Sigmoid colon (tissue), 4 donors: ENCODE data around the gene CFAP53.

Source experiments
- EP300 ChIP-seq, 4 donors: sonication (generic); formaldehyde crosslinking; IDR thresholded peaks; one replicate each; pipeline ENCODE4 v1.6.1; 2017; ENCODE audit warnings: antibody characterized with exemption in 4 of 4
- POLR2A ChIP-seq, 2 donors: fragments of 450-650 bp; IDR thresholded peaks; one replicate each; pipeline ENCODE4 v1.6.1; 2016; ENCODE audit warnings: antibody characterized with exemption in 2 of 2, mild to moderate bottlenecking in 2 of 2, moderate library complexity in 2 of 2
- POLR2AphosphoS5 ChIP-seq, 4 donors: sonication (generic); formaldehyde crosslinking; IDR thresholded peaks; one replicate each; pipeline ENCODE4 v1.6.1; 2017; ENCODE audit warnings: antibody characterized with exemption in 4 of 4
- TF ChIP-seq, protein P1 (sequence below), 4 experiments: fragments of 450-650 bp in 3 of 4; fragments of 200-600 bp in 1 of 4; IDR thresholded peaks; one replicate each; pipeline ENCODE4 v1.5.1; 2016 to 2019; ENCODE audit warnings: antibody characterized with exemption in 4 of 4, mild to moderate bottlenecking in 3 of 4, moderate library complexity in 2 of 4

GRCh38 chr18:50299626-50300388 lies 33.5 kb upstream of the CFAP53 start:
- TF ChIP-seq, protein P1, sequence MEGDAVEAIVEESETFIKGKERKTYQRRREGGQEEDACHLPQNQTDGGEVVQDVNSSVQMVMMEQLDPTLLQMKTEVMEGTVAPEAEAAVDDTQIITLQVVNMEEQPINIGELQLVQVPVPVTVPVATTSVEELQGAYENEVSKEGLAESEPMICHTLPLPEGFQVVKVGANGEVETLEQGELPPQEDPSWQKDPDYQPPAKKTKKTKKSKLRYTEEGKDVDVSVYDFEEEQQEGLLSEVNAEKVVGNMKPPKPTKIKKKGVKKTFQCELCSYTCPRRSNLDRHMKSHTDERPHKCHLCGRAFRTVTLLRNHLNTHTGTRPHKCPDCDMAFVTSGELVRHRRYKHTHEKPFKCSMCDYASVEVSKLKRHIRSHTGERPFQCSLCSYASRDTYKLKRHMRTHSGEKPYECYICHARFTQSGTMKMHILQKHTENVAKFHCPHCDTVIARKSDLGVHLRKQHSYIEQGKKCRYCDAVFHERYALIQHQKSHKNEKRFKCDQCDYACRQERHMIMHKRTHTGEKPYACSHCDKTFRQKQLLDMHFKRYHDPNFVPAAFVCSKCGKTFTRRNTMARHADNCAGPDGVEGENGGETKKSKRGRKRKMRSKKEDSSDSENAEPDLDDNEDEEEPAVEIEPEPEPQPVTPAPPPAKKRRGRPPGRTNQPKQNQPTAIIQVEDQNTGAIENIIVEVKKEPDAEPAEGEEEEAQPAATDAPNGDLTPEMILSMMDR (IDR thresholded peaks at IDR 0.05): no peak
- no peak for TF ChIP-seq POLR2AphosphoS5 (IDR thresholded peaks at IDR 0.05)
- TF ChIP-seq EP300 (IDR thresholded peaks at IDR 0.05): no peak
- no peak for TF ChIP-seq POLR2A (IDR thresholded peaks at IDR 0.05)
